Thyroid gland (tissue), 4 donors: ENCODE measurements around the gene MYD88.

Experiments
- CTCF ChIP-seq, 6 experiments: fragments of 200-600 bp in 3 of 6; fragments of 450-650 bp in 3 of 6; sonication (generic) in 3 of 6; IDR thresholded peaks; one replicate each; pipeline ENCODE4 v1.5.1; 2016 to 2019; ENCODE audit warnings: antibody characterized with exemption in 6 of 6, mild to moderate bottlenecking in 2 of 6, inconsistent platforms in 1 of 6, moderate library complexity in 1 of 6
- POLR2A ChIP-seq, 2 donors: fragments of 450-650 bp; IDR thresholded peaks; one replicate each; pipeline ENCODE4 v1.6.1; 2017; ENCODE audit warnings: antibody characterized with exemption in 2 of 2, mild to moderate bottlenecking in 2 of 2, moderate library complexity in 1 of 2

- TF ChIP-seq CTCF (IDR thresholded peaks at IDR 0.05) (no peak), POLR2A (IDR thresholded peaks at IDR 0.05) (no peak)
Measured at GRCh38 chr3:38147421-38147820, 9.0 kb downstream of the MYD88 start.
